Smooth muscle cell (in vitro differentiated cells): ENCODE results near the gene CTTN. TPM values are rescaled to one million over a fixed set of nuclear protein-coding genes. Genes with fewer than 3 reads are reported as not detected.
"Not testable (repeated sequence)": the region's sequence is repeated elsewhere in the genome, so short reads cannot be mapped to it uniquely, and the experiment has no call there.

Experiments used
- DNase-seq: peaks from one replicate; lab custom pipeline; 2025; ENCODE audit not compliant: unreplicated experiment; lab: John Stamatoyannopoulos, UW
- H2AFZ ChIP-seq: fragments of 200-600 bp; sonication (generic); 2 replicates; pipeline ENCODE4 v1.6.0; 2016; ENCODE audit warnings: antibody characterized with exemption, low read depth, mild to moderate bottlenecking
- H3F3A ChIP-seq: fragments of 200-600 bp; sonication (generic); 2 replicates; pipeline ENCODE4 v1.6.0; 2017; ENCODE audit warnings: antibody characterized with exemption, low read depth
- H3K27ac ChIP-seq: fragments of 200-600 bp; sonication (generic); 2 replicates; pipeline ENCODE4 v1.5.1; 2016; ENCODE audit warnings: low read depth, mild to moderate bottlenecking
- H3K27me3 ChIP-seq: fragments of 200-600 bp; sonication (generic); 2 replicates; pipeline ENCODE4 v1.6.1; 2016; ENCODE audit warnings: low read depth, mild to moderate bottlenecking
- H3K36me3 ChIP-seq: fragments of 200-600 bp; sonication (generic); 2 replicates; pipeline ENCODE4 v1.5.1; 2016; ENCODE audit warnings: low read depth
- H3K4me1 ChIP-seq: fragments of 200-600 bp; sonication (generic); 2 replicates; pipeline ENCODE4 v1.5.1; 2016; ENCODE audit warnings: low read depth
- H3K4me2 ChIP-seq: fragments of 200-600 bp; sonication (generic); 2 replicates; pipeline ENCODE4 v1.6.0; 2016; ENCODE audit warnings: mild to moderate bottlenecking
- H3K4me3 ChIP-seq: fragments of 200-600 bp; sonication (generic); 2 replicates; pipeline ENCODE4 v1.5.1; 2016; ENCODE audit warnings: mild to moderate bottlenecking
- H3K79me2 ChIP-seq: fragments of 200-600 bp; sonication (generic); 2 replicates; pipeline ENCODE4 v1.6.0; 2016; ENCODE audit warnings: low read depth, mild to moderate bottlenecking
- H3K9ac ChIP-seq: fragments of 200-600 bp; sonication (generic); 2 replicates; pipeline ENCODE4 v1.6.0; 2016; ENCODE audit warnings: low read depth
- H3K9me3 ChIP-seq: fragments of 200-600 bp; sonication (generic); replicated peaks from 2 replicates; pipeline ENCODE4 v1.5.1; 2016; ENCODE audit warnings: low read depth
- H4K20me1 ChIP-seq: fragments of 200-600 bp; sonication (generic); 2 replicates; pipeline ENCODE4 v1.6.0; 2016; ENCODE audit warnings: low read depth
- WGBS: methylation state at CpG from one replicate; pipeline ENCODE4 v1.1.7; 2016; ENCODE audit warnings: low lambda C conversion rate; 5-methylcytosine and 5-hydroxymethylcytosine counted together
- polyA plus RNA-seq: library from polyadenylated mRNA; unstranded; fragments of >200 nt; fragmentation: Nextera tagmentation; extraction: Ambion mirVana; gene quantifications from 2 replicates; pipeline ENCODE4 v1.2.1, GENCODE V29; 2016
- total RNA-seq: library from RNA; depleted of rRNA; stranded (reverse); fragments of >200 nt; gene quantifications from 2 replicates; pipeline ENCODE4 v1.2.3, GENCODE V29; 2014
- TF ChIP-seq, protein P1 (sequence below): fragments of 200-600 bp; sonication (generic); IDR thresholded peaks from 2 replicates; pipeline ENCODE4 v1.5.1; 2017; ENCODE audit warnings: borderline replicate concordance, mild to moderate bottlenecking, antibody characterized with exemption; ENCODE audit not compliant: insufficient read depth, poor library complexity, severe bottlenecking

CTTN gene
- total and polyA plus RNA-seq, 2 experiments from 2014 or later, result 64.7 to 173 TPM

DNA sequence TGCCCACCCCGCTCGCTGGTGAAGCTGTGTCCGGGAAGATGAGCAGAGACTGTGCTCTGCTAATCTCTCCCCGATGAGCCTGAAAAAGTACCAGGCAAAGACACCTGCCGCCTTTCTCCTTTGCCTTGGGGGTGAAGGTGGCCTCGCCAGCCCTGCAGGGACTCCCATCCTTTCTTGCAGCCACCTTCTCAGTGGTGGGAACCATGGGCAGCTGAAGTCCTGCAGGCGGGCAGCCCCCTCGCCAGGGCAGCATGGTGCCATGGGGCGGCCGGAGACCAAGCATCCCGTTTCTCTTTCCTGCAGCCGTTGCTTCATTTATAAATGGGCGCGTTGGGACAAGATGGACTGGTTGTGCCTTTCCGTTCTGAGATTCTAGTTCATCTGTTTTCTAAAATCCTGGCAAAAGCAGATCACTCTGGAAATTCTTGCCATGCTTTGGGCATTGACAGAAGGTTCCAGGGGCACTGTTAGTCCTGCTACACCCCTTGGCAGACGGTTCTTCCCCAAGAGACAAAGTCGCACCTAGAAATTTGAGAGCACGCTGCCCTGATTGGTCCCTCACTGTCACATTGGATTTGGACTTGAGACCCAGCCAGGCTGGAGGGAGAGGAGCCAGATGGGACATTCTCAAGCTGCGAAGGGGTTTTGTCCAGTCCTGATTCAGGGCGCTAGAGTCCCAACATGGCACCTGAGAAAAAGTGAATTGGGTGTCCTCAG is 7.5 kb downstream of the CTTN start:
- TF ChIP-seq, protein P1, sequence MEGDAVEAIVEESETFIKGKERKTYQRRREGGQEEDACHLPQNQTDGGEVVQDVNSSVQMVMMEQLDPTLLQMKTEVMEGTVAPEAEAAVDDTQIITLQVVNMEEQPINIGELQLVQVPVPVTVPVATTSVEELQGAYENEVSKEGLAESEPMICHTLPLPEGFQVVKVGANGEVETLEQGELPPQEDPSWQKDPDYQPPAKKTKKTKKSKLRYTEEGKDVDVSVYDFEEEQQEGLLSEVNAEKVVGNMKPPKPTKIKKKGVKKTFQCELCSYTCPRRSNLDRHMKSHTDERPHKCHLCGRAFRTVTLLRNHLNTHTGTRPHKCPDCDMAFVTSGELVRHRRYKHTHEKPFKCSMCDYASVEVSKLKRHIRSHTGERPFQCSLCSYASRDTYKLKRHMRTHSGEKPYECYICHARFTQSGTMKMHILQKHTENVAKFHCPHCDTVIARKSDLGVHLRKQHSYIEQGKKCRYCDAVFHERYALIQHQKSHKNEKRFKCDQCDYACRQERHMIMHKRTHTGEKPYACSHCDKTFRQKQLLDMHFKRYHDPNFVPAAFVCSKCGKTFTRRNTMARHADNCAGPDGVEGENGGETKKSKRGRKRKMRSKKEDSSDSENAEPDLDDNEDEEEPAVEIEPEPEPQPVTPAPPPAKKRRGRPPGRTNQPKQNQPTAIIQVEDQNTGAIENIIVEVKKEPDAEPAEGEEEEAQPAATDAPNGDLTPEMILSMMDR, result no peak
- peaks cover 28% of the 10 kb centered on the region for H3K36me3 ChIP-seq

DNA sequence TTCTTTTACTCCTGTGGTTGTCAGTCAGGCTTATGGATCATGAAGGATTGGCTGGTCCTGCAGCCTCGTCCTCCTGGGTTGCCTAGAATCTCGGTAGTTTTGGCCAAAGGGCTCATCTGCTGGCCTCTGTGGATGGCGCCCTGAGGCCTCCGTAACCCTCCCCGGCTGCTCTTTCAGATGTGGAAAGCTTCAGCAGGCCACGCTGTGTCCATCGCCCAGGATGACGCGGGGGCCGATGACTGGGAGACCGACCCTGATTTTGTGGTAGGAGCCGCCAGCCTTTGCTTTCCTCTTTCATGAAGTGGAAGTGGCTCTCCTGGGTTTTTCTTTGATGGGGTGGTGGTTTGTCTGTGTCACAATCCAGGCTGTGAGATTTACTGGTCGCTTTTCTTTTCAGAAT is 8.8 kb downstream of the CTTN start:
- no peaks in the 10 kb centered on the region for H3K9me3 ChIP-seq
- no peak overlapping the region for H3K4me3 ChIP-seq
- no peaks in the 10 kb centered on the region for H3K27me3 ChIP-seq
- TF ChIP-seq, protein P1, result no peak
- no peak overlapping the region for H3K27ac ChIP-seq
- H3K79me2 ChIP-seq, result peaks cover 62% of the 10 kb centered on the region
- no peak for DNase-seq
- H3K4me1 ChIP-seq, result peaks cover 10% of the 10 kb centered on the region
- WGBS, result 85% methylated on average over 13 of the region's 13 CpGs
- H3F3A ChIP-seq, result no peaks in the 10 kb centered on the region
- no peak overlapping the region for H3K4me2 ChIP-seq
- peaks cover 93% of the 10 kb centered on the region for H4K20me1 ChIP-seq
- no peak overlapping the region for H3K9ac ChIP-seq
- peaks cover 37% of the 10 kb centered on the region for H3K36me3 ChIP-seq
- H2AFZ ChIP-seq, result no peak overlapping the region

More for the DNA sequence above, 7.5 kb downstream of the CTTN start:
- no peak for DNase-seq
- Histone ChIP-seq H4K20me1 (peaks cover 99% of the 10 kb centered on the region), H3K4me2 (no peak overlapping the region), H2AFZ (no peak overlapping the region), H3K4me1 (peaks cover 10% of the 10 kb centered on the region), H3K27me3 (no peaks in the 10 kb centered on the region), H3K27ac (no peak overlapping the region), H3K4me3 (no peak overlapping the region), H3K9ac (no peak overlapping the region), H3K79me2 (peaks cover 74% of the 10 kb centered on the region), H3K9me3 (no peaks in the 10 kb centered on the region), H3F3A (no peaks in the 10 kb centered on the region)
- 96% methylated on average over 20 of the region's 20 CpGs for WGBS

- TF ChIP-seq, protein P1, result no peak
- Histone ChIP-seq H3F3A (no peaks in the 10 kb centered on the region), H3K79me2 (peaks cover 55% of the 10 kb centered on the region), H2AFZ (no peak overlapping the region), H3K36me3 (peaks cover 42% of the 10 kb centered on the region), H3K4me1 (peaks cover 10% of the 10 kb centered on the region), H3K4me2 (no peak overlapping the region), H3K27me3 (no peaks in the 10 kb centered on the region), H3K27ac (no peak overlapping the region), H4K20me1 (peaks cover 93% of the 10 kb centered on the region), H3K9ac (no peak overlapping the region), H3K4me3 (no peak overlapping the region), H3K9me3 (no peaks in the 10 kb centered on the region)
- DNase-seq, result no peak
- WGBS, result over 99% methylated on average over 6 of the region's 6 CpGs
Measured at GRCh38 chr11:70407814-70408213, 9.5 kb downstream of the CTTN start.

DNA sequence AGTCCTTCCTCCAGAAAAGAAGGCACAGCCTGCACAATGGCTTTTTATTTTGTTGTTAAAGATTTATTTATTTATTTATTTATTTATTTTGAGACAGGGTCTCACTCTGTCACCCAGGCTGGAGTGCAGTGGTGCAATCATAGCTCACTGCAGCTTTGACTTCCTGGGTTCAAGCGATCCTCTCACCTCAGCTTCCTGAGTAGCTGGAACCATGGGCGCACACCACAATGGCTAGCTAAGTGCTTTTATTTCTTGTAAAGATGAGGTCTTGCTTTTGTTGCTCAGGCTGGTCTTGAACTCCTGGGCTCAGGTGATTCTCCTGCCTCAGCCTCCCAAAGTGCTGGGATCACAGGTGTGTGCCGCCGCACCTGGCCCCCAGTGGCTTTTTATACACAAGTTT is 10.0 kb downstream of the CTTN start:
- H3K9me3 ChIP-seq, H3K9ac ChIP-seq, H3K4me1 ChIP-seq, H3K27me3 ChIP-seq, DNase-seq, H3K4me3 ChIP-seq, H3K4me2 ChIP-seq, H2AFZ ChIP-seq, H3K27ac ChIP-seq, H3F3A ChIP-seq: not testable (repeated sequence)
- H3K36me3 ChIP-seq, result peaks cover 42% of the 10 kb centered on the region
- peaks cover 50% of the 10 kb centered on the region for H3K79me2 ChIP-seq
- WGBS, result 97% methylated on average over 4 of the region's 4 CpGs
- peaks cover 93% of the 10 kb centered on the region for H4K20me1 ChIP-seq
